Measurements from ENCODE around the gene TMEM41A. TPM values are rescaled to one million over a fixed set of nuclear protein-coding genes. Genes with fewer than 3 reads are reported as not detected.

TMEM41A gene
- total RNA-seq, 1 donor from 2014 or later = 6.9 TPM

Other genes with a start within 250 kb of the TMEM41A start
- 3.7 and 4.0 TPM in 2 replicates for gene EHHADH, start 245.0 kb downstream of the TMEM41A start, total RNA-seq
- 7.7 and 8.1 TPM in 2 replicates for gene MAP3K13, start 135.9 kb downstream of the TMEM41A start, total RNA-seq
- not detected in 2 replicates for gene LIPH, start 53.6 kb upstream of the TMEM41A start, total RNA-seq
- 18.5 and 22.0 TPM in 2 replicates for gene SENP2, start 87.3 kb upstream of the TMEM41A start, total RNA-seq

Data from lung microvascular endothelial cell (primary cell).